Measurements from ENCODE around the gene HSBP1L1.

GRCh38 chr18:79972720-79973119 is 8.3 kb downstream of the HSBP1L1 start:
- TF ChIP-seq CTCF (IDR thresholded peaks at IDR 0.05; ENCODE audit: insufficient read depth, low read length, poor library complexity, severe bottlenecking) (no peak), EZH2phosphoT487 (conservative IDR thresholded peaks at IDR 0.05; ENCODE audit: low read length) (no peak)

Measured in SU-DHL-6 (cell line).